Activated CD4-positive, alpha-beta T cell treated with anti-CD3 and anti-CD28 coated beads for 1 hour (primary cell): ENCODE data around the gene PRDX6.
"Not testable (repeated sequence)": the region's sequence is repeated elsewhere in the genome, so short reads cannot be mapped to it uniquely, and the experiment has no call there.

Source experiments
- DNase-seq: peaks from one replicate; pipeline ENCODE4 v3.0.0-alpha.2; 2020

The PRDX6 gene

GRCh38 chr1:173502104-173502503 is 25.0 kb downstream of the PRDX6 start:
- DNase-seq = no peak

- no peak for DNase-seq
These were observed 26.3 kb downstream of the PRDX6 start for GRCh38 chr1:173503391-173503790.

- no peak for DNase-seq
These were observed 27.1 kb downstream of the PRDX6 start for GRCh38 chr1:173504268-173504667.

- DNase-seq = no peak
These were observed 28.3 kb downstream of the PRDX6 start for GRCh38 chr1:173505391-173505790.

- no peak for DNase-seq
These were observed 29.3 kb downstream of the PRDX6 start for GRCh38 chr1:173506437-173506836.

GRCh38 chr1:173507205-173507846 is 30.2 kb downstream of the PRDX6 start:
- no peak for DNase-seq

GRCh38 chr1:173507847-173508209 is 30.7 kb downstream of the PRDX6 start:
- no peak for DNase-seq

GRCh38 chr1:173508541-173508940 is 31.4 kb downstream of the PRDX6 start:
- no peak for DNase-seq

GRCh38 chr1:173509797-173510196 is 32.7 kb downstream of the PRDX6 start:
- DNase-seq = no peak

GRCh38 chr1:173514503-173514902 is 37.4 kb downstream of the PRDX6 start:
- not testable (repeated sequence) for DNase-seq

GRCh38 chr1:173520799-173521198 is 43.7 kb downstream of the PRDX6 start:
- DNase-seq = no peak

- no peak for DNase-seq
These were observed 46.2 kb downstream of the PRDX6 start for GRCh38 chr1:173523329-173523728.

GRCh38 chr1:173525926-173526325 is 48.8 kb downstream of the PRDX6 start:
- no peak for DNase-seq

- DNase-seq = no peak
These were observed 50.2 kb downstream of the PRDX6 start for GRCh38 chr1:173527151-173527826.

GRCh38 chr1:173529106-173529505 is 52.0 kb downstream of the PRDX6 start:
- no peak for DNase-seq

GRCh38 chr1:173530795-173531693 is 53.9 kb downstream of the PRDX6 start:
- DNase-seq = no peak

GRCh38 chr1:173532237-173532636 is 55.1 kb downstream of the PRDX6 start:
- DNase-seq = no peak

- DNase-seq = no peak
These were observed 59.1 kb downstream of the PRDX6 start for GRCh38 chr1:173536223-173536622.
